Osteoblast (primary cell): Measurements from ENCODE around the gene SORCS2. TPM values are rescaled to one million over a fixed set of nuclear protein-coding genes. Genes with fewer than 3 reads are reported as not detected.
A peak's percentile ranks its signal among the peaks of the same experiment; 100 is the strongest.

Experiments used
- DNase-seq: peaks from one replicate; pipeline ENCODE4 v3.0.0; 2011; ENCODE audit warnings: low spot score, mixed read lengths; ENCODE audit not compliant: insufficient read length; ENCODE audit errors: missing footprints
- H2AFZ ChIP-seq: 2 replicates; pipeline ENCODE4 v1.6.0; 2011; ENCODE audit warnings: mild to moderate bottlenecking, low read length
- H3K27ac ChIP-seq: 2 replicates; pipeline ENCODE4 v1.5.1; 2011; ENCODE audit warnings: mild to moderate bottlenecking, low read depth, low read length, moderate library complexity
- H3K27me3 ChIP-seq: 2 replicates; pipeline ENCODE4 v1.6.0; 2012; ENCODE audit warnings: mild to moderate bottlenecking, control low read depth, inconsistent platforms, low read length, moderate library complexity; ENCODE audit not compliant: insufficient read depth
- H3K36me3 ChIP-seq: 2 replicates; pipeline ENCODE4 v1.5.1; 2011; ENCODE audit warnings: mild to moderate bottlenecking, low read length, control low read depth, moderate library complexity; ENCODE audit not compliant: insufficient read depth
- H3K4me1 ChIP-seq: 2 replicates; pipeline ENCODE4 v1.5.1; 2011; ENCODE audit warnings: mild to moderate bottlenecking, low read length, control low read depth, moderate library complexity; ENCODE audit not compliant: insufficient read depth
- H3K4me2 ChIP-seq: 2 replicates; pipeline ENCODE4 v1.6.0; 2011; ENCODE audit warnings: mild to moderate bottlenecking, low read length; ENCODE audit not compliant: insufficient read depth
- H3K4me3 ChIP-seq: fragments of 200-600 bp; sonication (generic); 3 replicates; pipeline ENCODE4 v1.5.1; 2012; ENCODE audit warnings: mild to moderate bottlenecking, low read length, inconsistent platforms; ENCODE audit not compliant: insufficient read depth
- H3K79me2 ChIP-seq: 2 replicates; pipeline ENCODE4 v1.6.0; 2012; ENCODE audit warnings: mild to moderate bottlenecking, low read length, control low read depth, inconsistent platforms; ENCODE audit not compliant: insufficient read depth
- H3K9me3 ChIP-seq: 2 replicates; pipeline ENCODE4 v1.5.1; 2011; ENCODE audit warnings: low read depth, low read length, control low read depth
- H4K20me1 ChIP-seq: 2 replicates; pipeline ENCODE4 v1.6.0; 2012; ENCODE audit warnings: mild to moderate bottlenecking, low read length, control low read depth; ENCODE audit not compliant: insufficient read depth
- CTCF ChIP-seq: IDR thresholded peaks from 2 replicates; pipeline ENCODE4 v1.5.1; 2011; ENCODE audit warnings: mild to moderate bottlenecking, low read depth, low read length, moderate library complexity; ENCODE audit errors: extremely low read depth
- total RNA-seq: library from RNA; depleted of rRNA; stranded (reverse); fragments of >200 nt; gene quantifications from 2 replicates; pipeline ENCODE4 v1.2.3, GENCODE V29; 2012

SORCS2 gene
- total RNA-seq, 1 donor = 9.0 TPM

- no peak overlapping the region for H3K4me3 ChIP-seq
- no peak overlapping the region for H3K4me2 ChIP-seq
- H3K27ac ChIP-seq = no peak overlapping the region
- H3K9me3 ChIP-seq = no peaks in the 10 kb centered on the region
- peaks cover 7% of the 10 kb centered on the region for H3K4me1 ChIP-seq
- H3K27me3 ChIP-seq = peaks cover 36% of the 10 kb centered on the region
- H3K36me3 ChIP-seq = no peaks in the 10 kb centered on the region
- no peak for DNase-seq
- no peak overlapping the region for H2AFZ ChIP-seq
- H4K20me1 ChIP-seq = no peaks in the 10 kb centered on the region
- no peaks in the 10 kb centered on the region for H3K79me2 ChIP-seq
- TF ChIP-seq CTCF = no peak
Measured at GRCh38 chr4:7362862-7363430, 170.6 kb downstream of the SORCS2 start.

GRCh38 chr4:7364979-7365378, 172.6 kb downstream of the SORCS2 start:
- Histone ChIP-seq H3K36me3 (no peaks in the 10 kb centered on the region), H4K20me1 (no peaks in the 10 kb centered on the region), H3K79me2 (no peaks in the 10 kb centered on the region), H3K27me3 (peaks cover 42% of the 10 kb centered on the region), H2AFZ (no peak overlapping the region), H3K27ac (no peak overlapping the region), H3K9me3 (no peaks in the 10 kb centered on the region), H3K4me2 (no peak overlapping the region), H3K4me1 (no peaks in the 10 kb centered on the region), H3K4me3 (no peak overlapping the region)
- TF ChIP-seq CTCF = no peak
- no peak for DNase-seq

- no peak for TF ChIP-seq CTCF
- peak; percentile 78 for DNase-seq
- Histone ChIP-seq H3K27me3 (peaks cover 46% of the 10 kb centered on the region), H3K4me3 (no peak overlapping the region), H4K20me1 (no peaks in the 10 kb centered on the region), H2AFZ (no peak overlapping the region), H3K79me2 (no peaks in the 10 kb centered on the region), H3K27ac (no peak overlapping the region), H3K4me2 (no peak overlapping the region), H3K9me3 (no peaks in the 10 kb centered on the region), H3K36me3 (no peaks in the 10 kb centered on the region), H3K4me1 (no peaks in the 10 kb centered on the region)
Measured at GRCh38 chr4:7365462-7366179, 173.3 kb downstream of the SORCS2 start.

GRCh38 chr4:7366180-7366945, 174.0 kb downstream of the SORCS2 start:
- Histone ChIP-seq H3K4me2 (no peak overlapping the region), H3K36me3 (no peaks in the 10 kb centered on the region), H2AFZ (no peak overlapping the region), H3K9me3 (no peaks in the 10 kb centered on the region), H3K79me2 (no peaks in the 10 kb centered on the region), H3K4me1 (peaks cover 4% of the 10 kb centered on the region), H4K20me1 (no peaks in the 10 kb centered on the region), H3K27me3 (peaks cover 42% of the 10 kb centered on the region), H3K4me3 (no peak overlapping the region), H3K27ac (no peak overlapping the region)
- peak; percentile 32 for DNase-seq
- no peak for TF ChIP-seq CTCF
